Nephron progenitor cell (in vitro differentiated cells): ENCODE data around the gene DLL4.

Experiments used
- DNase-seq: peaks from one replicate; pipeline ENCODE4 v3.0.0; 2021
- H3K27ac Mint-ChIP-seq: 2 replicates; pipeline ENCODE4 v1.8.0; 2021; ENCODE audit warnings: mild to moderate bottlenecking, moderate library complexity, mixed read lengths
- H3K27me3 Mint-ChIP-seq: 2 replicates; pipeline ENCODE4 v1.8.0; 2021; ENCODE audit warnings: mild to moderate bottlenecking, low read depth, mixed read lengths; ENCODE audit not compliant: poor library complexity
- H3K36me3 Mint-ChIP-seq: 2 replicates; pipeline ENCODE4 v1.8.0; 2021; ENCODE audit warnings: low read depth, mixed read lengths
- H3K4me1 Mint-ChIP-seq: 2 replicates; pipeline ENCODE4 v1.8.0; 2021; ENCODE audit warnings: mixed read lengths
- H3K4me3 Mint-ChIP-seq: 2 replicates; pipeline ENCODE4 v1.8.0; 2021; ENCODE audit warnings: mild to moderate bottlenecking, moderate library complexity, mixed read lengths
- H3K9me3 Mint-ChIP-seq: 2 replicates; pipeline ENCODE4 v1.8.0; 2021; ENCODE audit warnings: mild to moderate bottlenecking, moderate library complexity, mixed read lengths
- CTCF ChIP-seq: fragments of 200-600 bp; sonication (generic); IDR thresholded peaks from 2 replicates; pipeline ENCODE4 v1.5.0; 2021; ENCODE audit warnings: antibody characterized with exemption

DLL4 gene

GRCh38 chr15:40932649-40933516 is 3.7 kb downstream of the DLL4 start:
- Mint-ChIP-seq H3K9me3 (no peaks in the 10 kb centered on the region), H3K4me3 (peak overlapping the region; percentile 3), H3K27me3 (peaks cover 86% of the 10 kb centered on the region), H3K27ac (no peak overlapping the region), H3K4me1 (peaks cover 71% of the 10 kb centered on the region), H3K36me3 (no peaks in the 10 kb centered on the region)
- DNase-seq: no peak
- no peak for TF ChIP-seq CTCF

GRCh38 chr15:40933517-40933902 is 4.4 kb downstream of the DLL4 start:
- H3K36me3 Mint-ChIP-seq: no peaks in the 10 kb centered on the region
- H3K4me3 Mint-ChIP-seq: peak overlapping the region; percentile 4
- no peaks in the 10 kb centered on the region for H3K9me3 Mint-ChIP-seq
- DNase-seq: no peak
- H3K4me1 Mint-ChIP-seq: peaks cover 73% of the 10 kb centered on the region
- peaks cover 85% of the 10 kb centered on the region for H3K27me3 Mint-ChIP-seq
- H3K27ac Mint-ChIP-seq: no peak overlapping the region
- no peak for TF ChIP-seq CTCF

- Mint-ChIP-seq H3K27ac (no peak overlapping the region), H3K4me1 (peaks cover 75% of the 10 kb centered on the region), H3K27me3 (peaks cover 76% of the 10 kb centered on the region), H3K9me3 (no peaks in the 10 kb centered on the region), H3K36me3 (no peaks in the 10 kb centered on the region), H3K4me3 (no peak overlapping the region)
- TF ChIP-seq CTCF: no peak
- no peak for DNase-seq
These were observed 5.3 kb downstream of the DLL4 start for GRCh38 chr15:40934457-40934856.

GRCh38 chr15:40936234-40936708 is 7.1 kb downstream of the DLL4 start:
- Mint-ChIP-seq H3K27me3 (peaks cover 65% of the 10 kb centered on the region), H3K27ac (no peak overlapping the region), H3K4me1 (peaks cover 78% of the 10 kb centered on the region), H3K36me3 (no peaks in the 10 kb centered on the region), H3K4me3 (no peak overlapping the region), H3K9me3 (no peaks in the 10 kb centered on the region)
- no peak for TF ChIP-seq CTCF
- DNase-seq: no peak

GRCh38 chr15:40936709-40937666 is 7.8 kb downstream of the DLL4 start:
- peak; percentile 16 for TF ChIP-seq CTCF
- no peak for DNase-seq
- H3K4me1 Mint-ChIP-seq: peaks cover 75% of the 10 kb centered on the region
- H3K36me3 Mint-ChIP-seq: no peaks in the 10 kb centered on the region
- peak overlapping the region; percentile 48 for H3K27ac Mint-ChIP-seq
- no peak overlapping the region for H3K4me3 Mint-ChIP-seq
- peaks cover 57% of the 10 kb centered on the region for H3K27me3 Mint-ChIP-seq
- H3K9me3 Mint-ChIP-seq: no peaks in the 10 kb centered on the region
